Retinal pigment epithelial cell (primary cell): ENCODE data around the gene ENDOU.

Source experiments
- DNase-seq: peaks from one replicate; pipeline ENCODE4 v3.0.0-alpha.2; 2010; ENCODE audit warnings: low read depth
- H3K4me3 ChIP-seq: 2 replicates; pipeline ENCODE4 v1.5.1; 2011; ENCODE audit warnings: mild to moderate bottlenecking, low read length, control low read depth, moderate library complexity
- CTCF ChIP-seq: conservative IDR thresholded peaks from 2 replicates; pipeline ENCODE4 v1.5.1; 2011; ENCODE audit warnings: low read depth, low read length, control low read depth, inconsistent platforms

Gene ENDOU

GRCh38 chr12:47736877-47737676, 11.8 kb upstream of the ENDOU start:
- DNase-seq, result no peak
- H3K4me3 ChIP-seq, result no peak overlapping the region
- no peak for TF ChIP-seq CTCF

GRCh38 chr12:47736216-47736615, 10.9 kb upstream of the ENDOU start:
- TF ChIP-seq CTCF, result no peak
- DNase-seq, result no peak
- no peak overlapping the region for H3K4me3 ChIP-seq

- no peak for DNase-seq
- H3K4me3 ChIP-seq, result no peak overlapping the region
- no peak for TF ChIP-seq CTCF
Measured at GRCh38 chr12:47735649-47736048, 10.4 kb upstream of the ENDOU start.

- no peak for TF ChIP-seq CTCF
- DNase-seq, result no peak
- no peak overlapping the region for H3K4me3 ChIP-seq
Measured at GRCh38 chr12:47734725-47735480, 9.6 kb upstream of the ENDOU start.

GRCh38 chr12:47733142-47733541, 7.9 kb upstream of the ENDOU start:
- no peak for TF ChIP-seq CTCF

GRCh38 chr12:47732504-47732903, 7.2 kb upstream of the ENDOU start:
- no peak for DNase-seq
- no peak for TF ChIP-seq CTCF
- H3K4me3 ChIP-seq, result no peak overlapping the region

More at GRCh38 chr12:47733142-47733541, 7.9 kb upstream of the ENDOU start:
- no peak overlapping the region for H3K4me3 ChIP-seq
- no peak for DNase-seq
